COR-L47 (cell line): ENCODE data around the gene ZNF407.

ENCODE experiments used
- DNase-seq: peaks from one replicate; lab custom pipeline; 2025; lab: John Stamatoyannopoulos, UW

Gene ZNF407

GRCh38 chr18:75048776-75049454 lies 451.2 kb downstream of the ZNF407 start:
- DNase-seq = no peak

GRCh38 chr18:75049455-75049789 lies 451.8 kb downstream of the ZNF407 start:
- no peak for DNase-seq

GRCh38 chr18:75051757-75052156 lies 454.1 kb downstream of the ZNF407 start:
- DNase-seq = no peak

GRCh38 chr18:75052475-75052874 lies 454.8 kb downstream of the ZNF407 start:
- no peak for DNase-seq

- no peak for DNase-seq
These were observed 455.5 kb downstream of the ZNF407 start for GRCh38 chr18:75053028-75053629.

GRCh38 chr18:75054046-75054445 lies 456.4 kb downstream of the ZNF407 start:
- peak; percentile 86 for DNase-seq

- no peak for DNase-seq
These were observed 456.9 kb downstream of the ZNF407 start for GRCh38 chr18:75054611-75055010.

GRCh38 chr18:75057169-75057960 lies 459.7 kb downstream of the ZNF407 start:
- no peak for DNase-seq

GRCh38 chr18:75060185-75060584 lies 462.5 kb downstream of the ZNF407 start:
- no peak for DNase-seq

GRCh38 chr18:75062297-75062886 lies 464.7 kb downstream of the ZNF407 start:
- DNase-seq = no peak

- no peak for DNase-seq
These were observed 465.5 kb downstream of the ZNF407 start for GRCh38 chr18:75063196-75063595.

- no peak for DNase-seq
These were observed 466.2 kb downstream of the ZNF407 start for GRCh38 chr18:75063615-75064512.

GRCh38 chr18:75064513-75064905 lies 466.8 kb downstream of the ZNF407 start:
- no peak for DNase-seq

- no peak for DNase-seq
These were observed 467.8 kb downstream of the ZNF407 start for GRCh38 chr18:75065251-75066000.

GRCh38 chr18:75066021-75066880 lies 468.6 kb downstream of the ZNF407 start:
- DNase-seq = no peak

- no peak for DNase-seq
These were observed 469.3 kb downstream of the ZNF407 start for GRCh38 chr18:75066936-75067335.

GRCh38 chr18:75067996-75068645 lies 470.5 kb downstream of the ZNF407 start:
- DNase-seq = no peak

GRCh38 chr18:75068682-75069435 lies 471.2 kb downstream of the ZNF407 start:
- no peak for DNase-seq

- no peak for DNase-seq
These were observed 472.6 kb downstream of the ZNF407 start for GRCh38 chr18:75070235-75070624.
